BJ (cell line): ENCODE measurements around the gene LRBA. TPM values are rescaled to one million over a fixed set of nuclear protein-coding genes. Genes with fewer than 3 reads are reported as not detected.

Source experiments
- CTCF ChIA-PET: fragments of 350-600 bp; formaldehyde crosslinking; extraction: SDS; loops from one replicate; lab custom pipeline; 2021; ENCODE audit warnings: antibody characterized with exemption, inconsistent platforms; lab: Yijun Ruan, JAX
- POLR2A ChIA-PET: fragments of 300-600 bp; sonication (Branson Sonifier 250); formaldehyde crosslinking; extraction: SDS; loops from one replicate; lab custom pipeline; 2021; ENCODE audit warnings: antibody characterized with exemption; lab: Charles Lee
- DNase-seq: peaks from one replicate; pipeline ENCODE4 v3.0.0-alpha.2; 2011; ENCODE audit warnings: low read depth
- H3K27me3 ChIP-seq: 2 replicates; pipeline ENCODE4 v1.6.0; 2011; ENCODE audit warnings: low read length; ENCODE audit not compliant: control insufficient read depth, insufficient read depth
- H3K36me3 ChIP-seq: 2 replicates; pipeline ENCODE4 v1.5.1; 2011; ENCODE audit warnings: low read length; ENCODE audit not compliant: control insufficient read depth, insufficient read depth
- H3K4me3 ChIP-seq: 2 replicates; pipeline ENCODE4 v1.5.1; 2011; ENCODE audit warnings: low read depth, mild to moderate bottlenecking, control low read depth, low read length
- CTCF ChIP-seq: IDR thresholded peaks from 2 replicates; pipeline ENCODE4 v1.5.1; 2011; ENCODE audit warnings: low read depth, mild to moderate bottlenecking, control low read depth, inconsistent platforms, low read length, moderate library complexity; ENCODE audit not compliant: insufficient read depth
- polyA plus RNA-seq: library from polyadenylated mRNA; depleted of rRNA; stranded (reverse); fragments of >200 nt; gene quantifications from 2 replicates; pipeline ENCODE4 v1.2.3, GENCODE V29; 2011

LRBA gene
- polyA plus RNA-seq, 1 experiment = 8.2 TPM

- Histone ChIP-seq H3K36me3 (no peaks in the 10 kb centered on the region), H3K4me3 (no peak overlapping the region), H3K27me3 (no peaks in the 10 kb centered on the region)
- CTCF ChIA-PET = interaction anchor here (0.6 to 1.0 kb wide), 4 partner anchors 10 to 1903 kb away, joined by 3 to 5 read pairs (median 4); no protein-coding TSS in a partner anchor
- POLR2A ChIA-PET = no interaction called here
- TF ChIP-seq CTCF = no peak
- DNase-seq = no peak
These were observed 297.1 kb downstream of the LRBA start for GRCh38 chr4:150717952-150718351.

- TF ChIP-seq CTCF = no peak
- POLR2A ChIA-PET = no interaction called here
- Histone ChIP-seq H3K27me3 (no peaks in the 10 kb centered on the region), H3K36me3 (no peaks in the 10 kb centered on the region), H3K4me3 (no peak overlapping the region)
- CTCF ChIA-PET = no interaction called here
- DNase-seq = no peak
These were observed 300.3 kb downstream of the LRBA start for GRCh38 chr4:150714462-150715438.

- CTCF ChIA-PET = no interaction called here
- Histone ChIP-seq H3K36me3 (no peaks in the 10 kb centered on the region), H3K4me3 (no peak overlapping the region), H3K27me3 (no peaks in the 10 kb centered on the region)
- POLR2A ChIA-PET = no interaction called here
- no peak for TF ChIP-seq CTCF
- no peak for DNase-seq
These were observed 301.8 kb downstream of the LRBA start for GRCh38 chr4:150713251-150713650.

GRCh38 chr4:150710770-150711375 is 304.2 kb downstream of the LRBA start:
- Histone ChIP-seq H3K4me3 (no peak overlapping the region), H3K36me3 (no peaks in the 10 kb centered on the region), H3K27me3 (no peaks in the 10 kb centered on the region)
- no peak for DNase-seq
- POLR2A ChIA-PET = interaction anchor here (0.6 kb wide), 1 partner anchor 24 kb away, joined by 5 read pairs; no protein-coding TSS in a partner anchor
- CTCF ChIA-PET = interaction anchor here (1.0 kb wide), 1 partner anchor 12 kb away, joined by 3 read pairs; no protein-coding TSS in a partner anchor
- no peak for TF ChIP-seq CTCF

GRCh38 chr4:150708004-150708403 is 307.1 kb downstream of the LRBA start:
- H3K27me3 ChIP-seq = no peaks in the 10 kb centered on the region
- no peak for TF ChIP-seq CTCF
- CTCF ChIA-PET = no interaction called here
- H3K36me3 ChIP-seq = no peaks in the 10 kb centered on the region
- no peak for DNase-seq
- H3K4me3 ChIP-seq = no peak overlapping the region
- POLR2A ChIA-PET = no interaction called here
